SIG-M5 treated with dmso at 0.1 percent for 504 hours (cell line): ENCODE measurements around the gene ZMYM2.
"Not testable (repeated sequence)": the region's sequence is repeated elsewhere in the genome, so short reads cannot be mapped to it uniquely, and the experiment has no call there.

Experiments
- DNase-seq: peaks from one replicate; lab custom pipeline; 2025; ENCODE audit not compliant: unreplicated experiment; lab: John Stamatoyannopoulos, UW

The ZMYM2 gene

DNA sequence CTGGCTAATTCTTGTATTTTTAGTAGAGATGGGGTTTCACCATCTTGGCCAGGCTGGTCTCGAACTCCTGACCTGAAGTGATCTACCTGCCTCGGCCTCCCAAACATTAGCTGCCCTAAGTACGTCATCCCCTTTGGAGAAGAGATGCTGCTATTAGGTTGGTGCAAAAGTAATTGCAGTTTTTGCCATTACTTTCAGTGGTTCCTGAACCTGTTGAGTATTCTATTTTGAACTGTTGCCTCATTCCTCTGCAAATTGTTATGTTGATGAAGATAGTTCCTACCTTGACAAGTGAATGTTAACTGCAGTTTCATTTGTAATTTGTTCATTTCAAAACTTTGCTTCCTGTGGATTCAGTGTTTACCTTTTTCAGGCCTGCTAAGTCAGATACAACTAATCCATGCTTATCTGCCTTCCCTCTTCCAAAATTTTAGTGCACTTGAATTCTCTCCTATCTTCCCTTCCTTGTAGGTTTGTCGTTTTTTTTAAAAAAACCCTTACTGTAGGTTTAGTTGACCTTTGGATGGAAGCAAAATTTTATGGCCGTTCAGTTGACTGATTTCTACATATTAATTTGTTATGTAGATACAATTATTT lies 24.0 kb downstream of the ZMYM2 start:
- no peak for DNase-seq

DNA sequence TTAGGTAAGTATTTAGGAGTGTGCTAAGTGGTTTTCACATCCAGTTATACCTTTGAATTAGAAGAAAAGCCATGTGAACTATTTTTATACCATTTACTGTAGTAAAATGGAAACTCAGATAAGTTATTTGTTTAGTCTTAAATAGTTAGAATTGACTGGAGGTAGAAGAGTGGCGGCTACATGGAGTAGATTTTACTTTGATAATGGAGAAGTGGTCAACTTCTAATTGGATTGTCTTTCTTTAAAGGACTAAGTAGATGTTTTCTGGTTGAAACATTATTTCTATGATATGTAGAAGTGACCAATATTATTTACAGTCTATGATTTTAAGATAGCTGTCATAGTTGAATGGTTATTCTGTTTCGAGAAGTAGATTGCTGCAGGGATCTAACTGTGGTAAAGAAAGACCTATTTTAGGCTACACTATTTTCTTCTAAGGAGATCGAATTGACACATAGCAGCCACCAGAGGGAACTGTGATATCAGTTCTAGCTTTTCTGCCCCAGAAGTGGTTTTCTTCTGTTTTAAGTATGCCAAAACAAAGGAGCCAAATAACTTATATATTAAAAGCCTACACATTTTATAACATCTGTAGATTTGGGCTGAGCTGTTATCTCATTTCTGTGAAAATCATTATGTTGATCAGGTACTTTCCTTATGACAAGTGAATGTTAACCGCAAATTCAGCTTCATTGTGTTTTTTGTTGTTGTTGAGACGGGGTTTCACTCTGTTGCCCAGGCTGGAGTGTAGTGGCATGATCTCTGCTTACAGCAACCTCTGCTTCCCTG lies 26.1 kb downstream of the ZMYM2 start:
- peak; percentile 63 for DNase-seq

DNA sequence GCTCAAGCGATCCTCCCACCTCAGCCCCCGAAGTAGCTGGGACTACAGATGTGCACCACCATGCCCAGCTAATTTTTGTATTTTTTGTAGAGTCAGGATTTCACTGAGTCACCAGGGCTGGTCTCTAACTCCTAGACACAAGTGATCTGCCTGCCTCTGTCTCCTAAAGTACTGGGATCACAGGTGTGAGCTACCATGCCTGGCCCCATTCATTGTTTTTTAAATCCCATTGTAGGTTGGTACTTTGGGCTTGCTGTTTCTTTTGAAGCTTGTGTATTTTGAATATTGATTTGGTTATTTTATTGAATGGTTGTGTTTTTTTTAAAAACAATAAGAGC lies 26.7 kb downstream of the ZMYM2 start:
- no peak for DNase-seq

DNA sequence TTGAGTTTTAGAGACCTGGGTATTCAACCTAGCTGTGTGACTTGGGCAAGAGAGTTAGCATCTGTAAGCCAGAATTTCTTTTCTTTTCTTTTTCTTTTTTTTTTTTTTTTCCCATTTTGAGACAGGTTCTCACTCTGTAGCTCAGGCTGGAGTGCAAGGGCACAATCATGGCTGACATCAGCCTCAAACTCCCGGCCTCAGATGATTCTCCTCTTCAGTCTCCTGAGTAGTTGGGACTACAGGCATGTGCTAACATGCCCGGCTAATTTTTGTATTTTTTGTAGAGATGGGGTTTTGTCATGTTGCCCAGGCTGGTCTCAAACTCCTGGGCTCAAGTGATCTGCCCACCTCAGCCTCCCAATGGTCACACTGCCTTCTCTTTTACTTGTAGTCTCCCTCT lies 33.0 kb downstream of the ZMYM2 start:
- DNase-seq: no peak

DNA sequence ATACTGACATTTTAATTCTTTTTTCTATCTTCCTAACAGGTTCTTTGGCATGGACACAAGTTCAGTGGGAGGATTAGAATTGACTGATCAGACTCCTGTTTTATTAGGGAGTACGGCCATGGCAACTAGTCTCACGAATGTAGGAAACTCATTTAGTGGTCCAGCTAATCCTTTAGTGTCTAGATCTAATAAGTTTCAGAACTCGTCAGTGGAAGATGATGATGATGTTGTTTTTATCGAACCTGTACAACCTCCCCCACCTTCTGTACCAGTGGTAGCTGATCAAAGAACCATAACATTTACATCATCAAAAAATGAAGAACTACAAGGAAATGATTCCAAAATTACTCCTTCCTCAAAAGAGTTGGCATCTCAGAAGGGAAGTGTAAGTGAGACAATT lies 34.5 kb downstream of the ZMYM2 start:
- no peak for DNase-seq

DNA sequence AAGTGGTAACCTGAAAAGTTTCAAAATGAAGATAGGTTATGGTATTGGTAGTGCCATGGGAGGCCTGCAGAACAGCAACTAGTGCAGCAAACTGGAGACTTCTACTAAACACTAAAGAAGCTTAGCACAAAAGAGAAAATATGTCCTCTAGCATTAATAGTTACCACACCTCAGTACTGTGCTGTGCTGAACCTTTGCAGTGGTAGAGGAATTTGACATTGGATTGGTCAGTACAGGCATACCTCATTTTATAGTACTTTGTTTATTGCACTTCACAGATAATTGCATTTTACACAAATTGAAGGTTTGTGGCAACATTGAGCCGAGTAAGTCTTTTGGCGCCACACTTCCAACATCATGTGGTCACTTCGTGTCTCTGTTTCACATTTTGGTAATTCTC lies 40.4 kb downstream of the ZMYM2 start:
- DNase-seq: no peak

DNA sequence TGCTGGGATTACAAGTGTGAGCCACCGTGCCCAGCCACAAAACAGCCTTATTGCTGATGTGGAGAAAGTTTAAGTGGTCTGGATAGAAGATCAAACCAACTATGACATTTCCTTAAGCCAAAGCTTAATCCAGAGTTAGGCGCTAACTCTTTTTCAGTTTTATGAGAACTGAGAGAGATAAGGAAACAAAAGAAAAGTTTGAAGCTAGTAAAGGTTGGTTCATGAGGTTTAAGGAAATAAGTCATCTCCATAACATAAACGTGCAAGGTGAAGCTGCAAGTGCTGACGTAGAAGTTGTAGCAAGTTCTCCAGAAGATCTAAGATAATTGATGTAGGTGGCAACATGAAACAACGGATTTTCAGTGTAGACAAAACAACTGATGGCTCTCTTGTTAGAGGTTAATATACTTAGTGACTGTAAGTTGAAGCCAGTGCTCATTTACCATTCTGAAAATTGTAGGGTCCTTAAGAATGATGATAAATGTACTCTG lies 41.6 kb downstream of the ZMYM2 start:
- DNase-seq: no peak

DNA sequence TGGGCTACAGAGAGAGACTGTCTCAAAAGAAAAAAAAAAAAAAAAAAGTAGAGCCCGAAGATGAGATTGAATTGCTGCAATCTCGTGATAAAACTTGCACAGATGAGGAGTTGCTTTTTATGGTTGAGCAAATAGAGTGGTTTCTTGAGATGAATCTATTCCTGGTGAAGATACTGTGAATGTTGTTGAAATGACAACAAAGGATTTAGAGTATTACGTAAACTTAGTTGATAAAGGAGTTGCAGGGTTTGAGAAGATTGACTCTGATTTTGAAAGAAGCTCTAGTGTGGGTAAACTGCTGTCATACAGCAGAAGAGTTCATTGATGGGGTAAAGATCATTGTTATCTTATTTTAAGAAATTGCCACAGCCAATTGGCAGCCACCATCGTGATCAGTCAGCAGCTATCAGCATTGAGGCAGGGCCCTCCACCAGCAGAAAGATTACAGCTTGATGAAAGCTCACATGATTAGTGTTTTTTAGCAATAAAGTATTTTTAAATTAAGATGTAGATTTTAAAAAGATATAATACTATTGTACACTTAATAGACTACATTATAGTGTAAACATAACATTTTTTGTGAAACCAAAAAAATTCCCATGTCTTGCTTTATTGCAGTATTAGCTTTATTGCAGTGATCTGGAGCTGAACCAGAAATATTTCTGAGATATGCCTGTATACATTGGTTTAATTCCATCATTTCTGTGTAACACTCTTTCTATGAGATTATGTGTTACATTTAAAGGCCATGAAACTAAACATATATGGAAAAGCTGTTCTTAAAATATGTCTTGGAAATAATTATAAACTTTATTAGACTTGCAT lies 43.1 kb downstream of the ZMYM2 start:
- DNase-seq: peak; percentile 38

DNA sequence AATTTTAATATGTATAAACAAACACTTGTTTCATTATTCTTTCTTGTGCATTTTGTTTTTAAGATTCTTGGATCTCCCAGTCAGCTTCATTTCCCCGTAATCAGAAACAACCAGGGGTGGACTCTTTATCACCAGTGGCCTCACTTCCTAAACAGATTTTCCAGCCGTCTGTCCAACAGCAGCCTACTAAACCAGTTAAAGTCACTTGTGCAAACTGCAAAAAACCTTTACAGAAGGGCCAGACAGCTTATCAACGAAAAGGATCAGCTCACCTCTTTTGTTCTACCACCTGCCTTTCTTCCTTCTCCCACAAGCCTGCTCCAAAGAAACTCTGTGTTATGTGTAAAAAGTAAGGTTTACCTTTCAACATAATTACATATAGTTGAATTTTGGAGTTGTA lies 44.3 kb downstream of the ZMYM2 start:
- no peak for DNase-seq

DNA sequence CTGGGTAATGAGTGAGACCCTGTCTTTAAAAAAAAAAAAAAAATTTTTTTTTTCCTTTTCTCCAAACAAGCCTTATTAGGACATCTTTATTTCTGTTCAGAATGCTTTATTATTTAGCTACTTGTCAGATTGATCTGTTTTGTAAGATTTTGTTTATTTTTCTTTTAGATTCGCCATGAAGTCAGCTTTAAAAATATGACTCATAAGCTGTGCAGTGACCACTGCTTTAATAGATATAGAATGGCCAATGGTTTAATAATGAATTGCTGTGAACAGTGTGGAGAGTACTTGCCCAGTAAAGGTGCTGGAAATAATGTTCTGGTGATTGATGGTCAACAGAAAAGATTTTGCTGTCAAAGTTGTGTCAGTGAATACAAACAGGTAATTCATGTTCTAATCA lies 47.7 kb downstream of the ZMYM2 start:
- DNase-seq: no peak

DNA sequence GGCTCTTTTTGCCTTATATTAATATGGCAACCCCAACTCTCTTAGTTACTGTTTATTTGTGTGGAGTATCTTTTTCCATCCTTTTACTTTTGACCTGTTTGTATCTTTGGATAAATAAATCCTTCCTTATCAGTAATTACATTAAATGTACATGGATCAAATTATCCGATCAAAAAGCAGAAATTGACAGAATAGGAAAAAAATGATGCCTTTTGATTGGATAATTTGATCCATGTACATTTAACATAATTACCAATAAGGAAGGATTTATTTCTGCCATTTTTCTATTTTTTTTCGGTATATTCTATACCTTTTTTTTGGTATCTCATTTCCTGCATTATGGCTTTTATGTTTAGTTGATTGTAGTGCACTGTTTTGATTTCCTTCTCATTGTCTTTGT lies 57.2 kb downstream of the ZMYM2 start:
- DNase-seq: no peak

DNA sequence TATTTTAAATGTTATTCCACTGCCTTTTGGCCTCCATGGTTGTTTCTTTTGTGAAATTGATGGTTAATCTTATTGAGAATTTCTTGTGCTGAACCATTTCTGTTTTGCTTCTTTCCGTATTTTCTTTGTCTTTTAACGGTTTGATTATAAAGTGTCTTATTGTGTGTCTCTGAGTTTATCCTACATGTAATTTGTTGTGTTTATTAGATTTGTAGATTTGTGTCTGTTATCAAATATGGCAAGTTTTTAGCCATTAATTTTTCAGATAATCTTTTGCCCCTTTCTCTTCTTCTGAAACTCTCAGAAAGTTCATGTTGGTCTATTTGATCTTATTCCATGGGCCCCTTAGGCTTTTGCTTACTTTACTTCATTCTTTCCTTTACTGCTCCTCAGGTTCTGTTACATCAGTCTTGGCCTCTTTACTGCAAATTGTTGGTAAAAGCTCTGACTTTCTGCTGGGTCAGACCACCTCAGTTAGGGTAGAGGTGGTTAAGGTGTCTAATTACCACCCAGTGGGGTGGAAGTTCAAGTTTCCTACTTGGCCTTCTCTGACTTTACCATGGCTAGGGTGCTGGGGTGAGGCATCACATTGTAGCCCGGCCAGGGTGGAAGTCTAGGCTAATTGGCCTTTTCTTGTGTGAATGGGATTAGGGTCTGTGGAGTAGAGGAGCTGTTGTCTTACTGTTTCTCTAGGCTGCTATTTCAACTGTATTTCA lies 58.3 kb downstream of the ZMYM2 start:
- DNase-seq: no peak

DNA sequence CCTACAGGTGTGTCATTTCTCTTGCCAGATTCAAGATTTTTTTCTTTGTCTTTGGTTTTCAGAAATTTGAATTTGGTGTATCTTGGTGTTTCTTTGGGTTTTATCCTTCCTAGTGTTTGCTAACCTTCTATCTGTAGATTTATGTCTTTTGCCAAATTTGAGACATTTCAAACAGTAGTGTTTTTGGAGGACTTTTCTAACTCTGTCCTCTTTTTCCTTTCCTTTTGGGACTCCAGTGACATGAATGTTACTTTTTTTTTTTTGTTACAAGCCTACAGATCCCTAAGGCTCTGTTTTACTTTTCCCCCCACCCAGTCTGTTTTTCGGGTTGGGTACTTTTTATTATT lies 58.8 kb downstream of the ZMYM2 start:
- no peak for DNase-seq

DNA sequence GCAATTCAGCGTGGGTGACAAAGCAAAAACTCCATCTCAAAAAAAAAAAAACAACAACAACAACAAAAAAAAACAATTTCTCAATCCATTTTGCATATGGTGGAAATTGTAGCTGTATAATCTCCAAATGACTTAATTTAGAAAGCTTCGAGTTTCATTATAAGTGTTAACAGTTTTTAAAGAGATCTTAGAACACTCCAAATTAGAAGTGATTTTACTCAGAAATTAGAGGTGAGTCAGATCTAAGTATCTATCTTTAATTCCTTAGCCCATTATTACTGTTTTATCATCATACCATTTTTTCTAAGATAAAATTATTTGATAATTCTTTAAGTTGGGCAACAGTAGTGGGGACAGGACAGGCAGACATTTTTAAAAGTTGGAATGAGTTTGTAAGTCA lies 60.5 kb downstream of the ZMYM2 start:
- DNase-seq: no peak

DNA sequence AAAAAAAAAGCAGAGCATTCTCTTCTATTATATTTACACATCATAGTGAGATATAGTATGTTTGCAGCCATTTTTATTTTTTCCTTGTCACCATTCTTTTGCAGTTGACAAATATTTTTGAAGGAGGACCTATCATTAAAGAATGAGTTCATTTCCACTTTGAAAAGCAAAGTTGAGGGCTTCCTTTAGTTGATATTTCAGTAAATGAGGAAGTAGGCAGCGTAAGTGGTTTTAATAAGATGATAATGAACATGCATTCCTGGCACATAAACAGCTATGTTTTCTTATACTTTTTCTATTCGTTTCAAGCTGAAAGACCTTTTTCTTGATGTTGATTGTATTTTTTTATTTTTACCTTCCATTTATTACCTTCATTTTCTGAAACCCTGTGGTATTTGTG lies 66.2 kb downstream of the ZMYM2 start:
- no peak for DNase-seq

DNA sequence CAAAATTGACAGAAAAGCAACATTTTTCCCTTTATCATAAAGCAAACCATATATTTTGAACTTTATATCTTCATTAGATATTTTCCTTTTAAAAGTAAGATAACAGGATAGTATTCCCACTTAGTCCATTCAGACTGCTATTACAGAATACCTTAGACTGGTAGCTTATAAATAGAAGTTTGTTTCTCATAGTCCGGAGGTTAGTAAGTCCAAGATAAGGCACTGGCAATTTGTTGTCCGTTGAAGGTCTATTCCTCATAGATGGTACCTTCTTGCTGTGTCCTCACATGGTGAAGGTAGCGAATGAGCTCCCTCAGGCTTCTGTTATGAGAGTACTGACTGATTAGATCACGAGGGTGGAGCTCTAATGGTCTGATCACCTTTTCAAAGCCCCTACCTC lies 70.4 kb downstream of the ZMYM2 start:
- no peak for DNase-seq

DNA sequence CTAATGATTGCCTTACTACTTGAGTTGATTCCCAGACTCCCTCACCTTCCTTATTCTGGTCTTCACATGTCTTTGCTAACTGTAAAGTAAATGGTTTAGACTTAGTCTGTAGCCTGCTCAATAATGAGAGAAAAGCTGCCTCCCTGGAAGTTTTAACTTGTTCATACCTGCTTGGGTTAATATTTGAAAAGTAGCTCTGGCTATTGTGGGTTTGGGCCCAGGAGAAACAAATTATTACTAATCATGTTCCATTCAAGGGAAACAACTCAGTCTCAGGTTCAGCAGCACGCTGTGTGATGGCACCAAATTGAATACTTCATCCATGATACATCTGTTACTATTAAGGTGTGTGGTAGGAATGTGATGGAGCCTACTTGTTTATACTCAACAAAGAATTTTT lies 75.0 kb downstream of the ZMYM2 start:
- DNase-seq: no peak

DNA sequence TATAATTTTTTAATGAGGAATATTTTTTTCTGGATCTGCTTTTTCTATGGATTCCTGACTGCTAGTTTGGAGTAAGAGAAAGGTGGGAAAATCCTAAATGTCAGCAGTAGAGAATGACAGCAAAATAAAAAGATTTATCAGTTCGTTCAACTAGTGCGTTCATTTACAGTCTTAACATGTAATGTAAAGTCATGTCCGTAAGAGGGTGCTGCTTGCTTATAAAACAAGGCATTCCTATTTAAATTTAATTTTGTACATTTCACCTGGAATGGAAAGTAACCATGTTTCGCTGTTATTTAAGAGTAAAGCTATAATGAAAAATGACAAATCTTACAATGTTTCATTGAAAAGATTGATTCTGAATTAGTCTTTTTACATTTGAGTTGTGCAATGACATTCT lies 76.6 kb downstream of the ZMYM2 start:
- no peak for DNase-seq

DNA sequence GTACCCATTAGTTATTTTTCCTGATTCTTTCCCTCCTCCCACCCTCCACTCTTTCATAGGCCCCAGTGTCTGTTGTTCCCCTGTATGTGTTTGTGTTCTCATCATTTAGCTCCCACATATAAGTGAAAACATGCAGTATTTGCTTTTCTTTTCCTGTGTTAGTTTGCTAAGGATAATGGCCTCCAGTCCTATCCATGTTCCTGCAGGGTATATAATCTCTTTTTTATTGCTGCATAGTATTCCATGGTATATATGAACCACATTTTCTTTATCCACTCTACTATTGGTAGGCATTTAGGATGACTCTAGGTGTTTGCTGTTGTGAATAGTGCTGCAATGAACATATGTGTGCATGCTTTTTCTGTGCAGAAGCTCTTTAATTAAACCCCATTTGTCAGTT lies 79.4 kb downstream of the ZMYM2 start:
- DNase-seq: no peak

DNA sequence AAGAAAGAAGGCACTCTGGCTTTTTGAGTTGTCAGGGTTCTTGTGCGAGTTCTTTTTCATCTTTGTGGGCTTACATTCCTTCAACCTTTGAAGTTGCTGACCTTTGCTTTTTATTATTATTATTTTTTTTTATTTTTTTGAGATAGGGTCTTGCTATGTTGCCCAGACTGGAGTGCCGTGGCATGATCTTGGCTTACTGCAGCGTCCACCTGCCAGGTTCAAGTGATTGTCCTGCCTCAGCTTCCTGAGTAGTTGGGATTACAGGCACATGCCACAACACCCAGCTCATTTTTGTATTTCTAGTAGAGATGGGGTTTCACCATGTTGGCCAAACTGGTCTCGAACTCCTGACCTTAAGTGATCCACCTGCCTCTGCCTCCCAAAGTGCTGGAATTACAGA lies 84.1 kb downstream of the ZMYM2 start:
- not testable (repeated sequence) for DNase-seq

DNA sequence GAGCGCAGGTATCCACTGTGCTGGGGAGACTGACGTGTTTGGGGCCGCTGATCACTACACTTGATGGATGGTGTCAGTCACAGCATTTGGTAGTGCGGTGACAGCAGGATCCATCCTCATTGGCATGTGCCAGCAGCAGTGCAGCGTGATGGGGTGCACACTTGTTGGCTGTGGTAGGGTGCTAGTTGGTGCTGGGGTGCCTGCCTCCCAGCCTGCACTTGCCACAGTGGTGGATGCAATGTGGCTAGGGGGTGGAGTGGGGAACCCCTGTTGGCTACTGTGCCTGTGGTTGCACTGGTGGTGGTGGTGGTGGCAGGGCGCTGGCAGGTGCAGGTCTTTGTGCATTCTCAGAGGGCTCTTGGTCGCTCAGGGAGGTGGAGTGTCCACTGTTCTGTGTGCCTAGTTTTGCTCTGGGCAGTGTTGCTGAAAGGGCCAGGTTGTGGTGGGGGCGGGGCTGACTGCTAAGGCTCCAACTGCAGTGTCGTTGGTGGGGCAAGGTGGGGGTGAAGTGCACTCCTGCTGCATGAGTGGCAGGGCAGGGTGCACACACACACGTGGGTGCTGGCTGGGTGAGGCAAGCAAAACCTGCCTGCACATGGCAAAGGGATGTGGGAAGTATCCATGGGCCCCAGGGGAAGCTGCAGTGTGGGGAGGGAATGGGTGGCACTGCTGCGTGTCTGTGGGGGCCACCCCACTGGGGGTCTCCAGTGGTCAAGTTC lies 84.8 kb downstream of the ZMYM2 start:
- no peak for DNase-seq
